ENCODE measurements around the gene CD93. TPM values are rescaled to one million over a fixed set of nuclear protein-coding genes. Genes with fewer than 3 reads are reported as not detected.

The CD93 gene
- polyA plus RNA-seq, 2 of the 4 experiments (the other 2 are of a cell fraction) = not detected

DNA sequence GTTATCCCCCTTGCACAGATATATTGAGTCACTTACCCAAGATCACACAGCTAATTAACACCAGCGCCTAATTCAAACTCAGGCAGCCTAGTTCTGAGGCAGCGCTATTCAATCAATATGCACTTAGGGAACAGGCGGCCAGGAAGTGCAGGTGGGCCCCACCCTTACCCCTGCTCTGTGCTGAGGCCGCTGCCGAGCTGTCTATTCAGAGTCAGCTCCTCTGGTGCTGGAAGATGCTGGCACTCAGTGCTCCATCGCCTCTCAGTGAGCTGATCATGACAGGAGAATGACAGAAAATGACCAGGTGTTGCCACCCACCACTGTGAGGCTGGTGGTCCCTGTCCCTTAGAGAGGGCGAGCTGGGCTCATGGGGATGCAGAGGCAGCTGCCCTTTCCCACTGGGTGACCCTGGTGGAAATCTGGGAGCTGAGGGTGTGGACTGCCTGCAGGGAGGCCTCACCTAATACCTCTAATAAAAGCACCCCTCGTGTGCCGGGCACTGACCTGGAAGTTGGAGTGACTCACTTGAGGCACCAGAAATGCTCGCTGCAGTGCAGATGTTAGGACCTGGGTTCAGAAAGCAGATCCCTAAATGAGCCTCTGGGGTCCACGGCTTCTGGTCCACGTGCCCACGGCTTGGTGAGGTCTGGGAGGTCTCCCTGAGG, 42.5 kb upstream of the CD93 start:
- WGBS (ENCODE audit: missing lambda C conversion rate) = 67% methylated on average over 12 of the region's 13 CpGs
- no peak for DNase-seq (ENCODE audit: low read depth in 1 of 2, low spot score in 1 of 2)
- FAIRE-seq = no peak
- TF ChIP-seq HOXB5 (CRISPR knock-in tag; IDR thresholded peaks at IDR 0.05) (no peak), SMC3 (IDR thresholded peaks at IDR 0.05) (no peak), ESRRA (IDR thresholded peaks at IDR 0.05; ENCODE audit: borderline replicate concordance, low read length) (no peak), HDAC2 (IDR thresholded peaks at IDR 0.05) (no peak), TP53 (CRISPR knock-in tag; IDR thresholded peaks at IDR 0.05) (no peak), ZSCAN20 (CRISPR knock-in tag; IDR thresholded peaks at IDR 0.05) (no peak), RAD21 (conservative IDR thresholded peaks at IDR 0.05 in 1 of 2, IDR thresholded peaks at IDR 0.05 in 1 of 2) (no peak), ZFP36 (IDR thresholded peaks at IDR 0.05; ENCODE audit: borderline replicate concordance, partially characterized antibody) (no peak), RNF2 (IDR thresholded peaks at IDR 0.05; ENCODE audit: borderline replicate concordance, low read depth) (no peak), GATA3 (IDR thresholded peaks at IDR 0.05; ENCODE audit: borderline replicate concordance) (no peak), CBX2 (IDR thresholded peaks at IDR 0.05; ENCODE audit: borderline replicate concordance, low read depth) (no peak)
- CTCF ChIA-PET = interaction anchor here (0.7 to 1.4 kb wide), 2 partner anchors 11 to 117 kb away, joined by 3 to 4 read pairs; no protein-coding TSS in a partner anchor
- no peak for ATAC-seq
- Histone ChIP-seq H3K9me3 (no peaks in the 10 kb centered on the region), H3K4me3 (no peak overlapping the region), H3K4me2 (no peak overlapping the region), H3K4me1 (no peaks in the 10 kb centered on the region), H3K27ac (no peak overlapping the region)
- POLR2A ChIA-PET = no interaction called here

DNA sequence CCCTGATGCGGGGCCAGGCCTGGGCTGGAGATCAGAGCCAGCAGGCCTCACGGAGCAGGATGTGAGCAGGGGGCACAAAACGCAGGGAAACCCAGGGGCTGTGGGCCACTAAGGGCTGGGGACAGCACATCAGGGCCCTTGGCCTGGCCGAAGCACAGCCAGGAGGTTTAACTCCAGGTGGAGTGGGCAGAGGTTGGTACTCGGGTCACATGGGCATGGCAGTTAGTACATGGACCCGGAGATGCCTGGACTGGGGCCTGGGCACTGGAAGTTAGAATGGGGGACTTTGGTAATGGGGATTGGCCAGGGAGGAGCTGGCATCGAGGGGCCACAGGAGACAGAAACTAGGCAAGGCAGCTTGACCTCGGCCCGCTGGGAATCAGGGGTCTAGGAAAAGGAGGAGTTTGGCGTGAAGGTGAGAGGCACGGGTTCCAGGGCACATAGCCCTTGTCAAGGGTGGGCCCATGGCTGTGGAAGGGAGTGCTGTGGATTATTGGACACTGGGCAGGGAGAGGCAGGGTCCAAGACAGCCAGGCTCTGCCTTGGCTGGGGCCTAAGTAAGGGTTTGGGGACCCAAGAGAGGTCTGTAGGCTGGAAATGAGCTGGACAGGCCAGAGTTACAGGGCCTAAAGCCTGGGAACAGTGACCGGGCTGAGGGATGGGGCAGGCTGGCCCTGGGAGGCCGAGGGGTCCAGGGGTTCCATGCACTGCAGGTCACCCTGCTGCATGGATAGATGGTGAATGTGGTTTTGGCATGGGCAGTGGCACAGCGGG, 41.6 kb upstream of the CD93 start:
- no peaks in the 10 kb centered on the region for H3K9me3 ChIP-seq
- ATAC-seq (no peak), FAIRE-seq (no peak), DNase-seq (ENCODE audit: low read depth in 1 of 2, low spot score in 1 of 2) (no peak)
- H3K27ac ChIP-seq = no peak overlapping the region
- TF ChIP-seq HOXB13 (CRISPR knock-in tag; IDR thresholded peaks at IDR 0.05; ENCODE audit: low read depth) (no peak), SREBF2 (IDR thresholded peaks at IDR 0.05) (no peak), FOXS1 (CRISPR knock-in tag; IDR thresholded peaks at IDR 0.05) (no peak), CBX8 (IDR thresholded peaks at IDR 0.05) (no peak), MAFK (IDR thresholded peaks at IDR 0.05; ENCODE audit: partially characterized antibody) (no peak), CHD2 (IDR thresholded peaks at IDR 0.05; ENCODE audit: low read length, partially characterized antibody) (no peak), RCOR1 (IDR thresholded peaks at IDR 0.05; ENCODE audit: low read depth, low read length) (no peak), POLR2AphosphoS2 (conservative IDR thresholded peaks at IDR 0.05; ENCODE audit: low read length) (no peak)
- 71% methylated on average over 14 of the region's 14 CpGs for WGBS (ENCODE audit: missing lambda C conversion rate)
- H3K4me1 ChIP-seq = no peaks in the 10 kb centered on the region
- H3K4me2 ChIP-seq = no peak overlapping the region
- H3K4me3 ChIP-seq = no peak overlapping the region
- ChIA-PET CTCF (interaction anchor here (1.4 kb wide), 1 partner anchor 10 kb away, joined by 3 read pairs; no protein-coding TSS in a partner anchor), POLR2A (no interaction called here)

DNA sequence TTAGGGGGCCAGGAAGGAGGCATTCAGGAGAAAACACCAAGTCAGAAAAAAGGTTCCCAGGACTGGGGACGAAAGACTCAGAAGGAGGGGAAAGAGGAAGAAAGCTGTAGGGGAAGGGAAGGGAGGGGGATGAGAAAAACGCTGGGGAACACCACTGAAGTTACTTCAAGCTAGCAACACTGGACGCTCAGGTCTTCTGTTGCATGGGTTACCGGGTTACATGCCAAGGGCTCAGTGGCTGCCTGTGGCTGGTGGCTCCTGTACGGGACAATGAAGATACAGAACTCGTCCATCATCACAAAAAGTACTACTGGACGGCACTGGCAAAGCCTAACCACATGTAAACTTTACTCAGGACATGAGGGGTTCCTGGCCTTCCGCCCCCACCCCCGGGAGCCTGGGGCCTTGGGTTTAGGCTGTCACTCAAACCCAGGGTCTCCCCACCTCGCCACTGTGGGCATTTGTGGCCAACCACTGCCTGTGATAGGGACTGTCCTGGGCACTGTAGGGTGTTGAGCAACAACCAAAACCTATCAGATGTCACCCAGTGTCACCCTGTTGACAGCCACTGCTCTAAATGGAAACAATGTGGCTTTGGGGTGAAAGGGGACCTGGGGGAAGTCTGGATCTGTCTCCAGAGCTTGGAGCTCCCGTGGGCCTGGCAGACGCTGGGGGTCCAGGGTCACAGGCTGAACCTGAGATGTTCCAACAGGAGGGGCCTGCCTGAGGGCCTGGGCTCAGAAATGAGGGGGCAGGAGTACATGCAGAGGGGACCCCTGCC, 40.3 kb upstream of the CD93 start:
- 79% methylated on average over 10 of the region's 12 CpGs for WGBS (ENCODE audit: missing lambda C conversion rate)
- DNase-seq (ENCODE audit: low read depth in 1 of 2, low spot score in 1 of 2) (no peak), FAIRE-seq (no peak), ATAC-seq (no peak)
- Histone ChIP-seq H3K27ac (no peak overlapping the region), H3K9me3 (no peaks in the 10 kb centered on the region), H3K4me3 (no peak overlapping the region), H3K4me1 (no peaks in the 10 kb centered on the region), H3K4me2 (no peak overlapping the region)
- ChIA-PET POLR2A (no interaction called here), CTCF (interaction anchor here (1.4 kb wide), 1 partner anchor 18 kb away, joined by 3 read pairs; no protein-coding TSS in a partner anchor)
- no peak for TF ChIP-seq CBX2 (IDR thresholded peaks at IDR 0.05; ENCODE audit: borderline replicate concordance, low read depth)
- TF ChIP-seq TP53 (CRISPR knock-in tag; IDR thresholded peaks at IDR 0.05) = no peak
- TF ChIP-seq CBX8 (IDR thresholded peaks at IDR 0.05) = no peak
